Lower leg skin (tissue), 4 donors: ENCODE data around the gene MYL7. TPM values are rescaled to one million over a fixed set of nuclear protein-coding genes. Genes with fewer than 3 reads are reported as not detected.

Experiments used
- DNase-seq, 2 donors: peaks; one replicate each; pipeline ENCODE4 v3.0.0-alpha.2; 2019; ENCODE audit warnings: low spot score in 2 of 2
- H3K4me3 ChIP-seq: fragments of 200-600 bp; sonication (generic); 2 replicates; pipeline ENCODE4 v1.5.1; 2017; ENCODE audit warnings: mild to moderate bottlenecking, low read depth; ENCODE audit not compliant: poor library complexity, severe bottlenecking
- CTCF ChIP-seq, 3 donors: fragments of 450-650 bp; IDR thresholded peaks; one replicate each; pipeline ENCODE4 v1.5.1; 2016; ENCODE audit warnings: antibody characterized with exemption in 3 of 3, mild to moderate bottlenecking in 3 of 3, moderate library complexity in 2 of 3
- POLR2A ChIP-seq, 2 donors: fragments of 450-650 bp; IDR thresholded peaks; one replicate each; pipeline ENCODE4 v1.6.1; 2016 to 2017; ENCODE audit warnings: antibody characterized with exemption in 2 of 2, mild to moderate bottlenecking in 1 of 2, moderate library complexity in 1 of 2
- WGBS, 2 donors: methylation state at CpG; one replicate each; pipeline ENCODE4 v1.1.5; 2018; 5-methylcytosine and 5-hydroxymethylcytosine counted together
- intact Hi-C: fragments of 100-400 bp; cut with DNase I; formaldehyde crosslinking; loops from one replicate; pipeline ENCODE4 v1.15.0; 2023; ENCODE audit warnings: low total_unique reads
- total RNA-seq, 4 donors: library from RNA; depleted of rRNA; stranded (reverse); fragments of >200 nt; gene quantifications; one replicate each; pipeline ENCODE4 v1.1.0, GENCODE V29; 2016

The MYL7 gene
- total RNA-seq, 4 donors from 2014 or later: not detected

- WGBS, 2 donors: 83 to 92% methylated on average over 5 of the region's 5 CpGs
- TF ChIP-seq CTCF (IDR thresholded peaks at IDR 0.05): no peak
- no peak for TF ChIP-seq POLR2A (IDR thresholded peaks at IDR 0.05)
- H3K4me3 ChIP-seq: no peak overlapping the region
- peak in 1 of 2 donors; percentile 64 for DNase-seq
- intact Hi-C loops: no loop called here
Measured at GRCh38 chr7:44153948-44154335, 12.8 kb upstream of the MYL7 start.

GRCh38 chr7:44152971-44153947 is 12.1 kb upstream of the MYL7 start:
- DNase-seq: peak in 1 of 2 donors; percentile 70
- TF ChIP-seq POLR2A (IDR thresholded peaks at IDR 0.05) (no peak), CTCF (IDR thresholded peaks at IDR 0.05) (no peak)
- WGBS, 2 donors: 84 to 86% methylated on average over 21 of the region's 22 CpGs
- intact Hi-C loops: no loop called here
- H3K4me3 ChIP-seq: no peak overlapping the region

GRCh38 chr7:44151956-44152355 is 10.8 kb upstream of the MYL7 start:
- intact Hi-C loops: no loop called here
- 94 to 98% methylated on average over 9 of the region's 9 CpGs for WGBS, 2 donors
- TF ChIP-seq CTCF (IDR thresholded peaks at IDR 0.05) (no peak), POLR2A (IDR thresholded peaks at IDR 0.05) (no peak)
- H3K4me3 ChIP-seq: no peak overlapping the region
- peak in 1 of 2 donors; percentile 81 for DNase-seq

- WGBS, 2 donors: 87 to 90% methylated on average over 16 of the region's 16 CpGs
- DNase-seq: peak in 1 of 2 donors; percentile 59
- TF ChIP-seq CTCF (IDR thresholded peaks at IDR 0.05) (no peak), POLR2A (IDR thresholded peaks at IDR 0.05) (no peak)
- intact Hi-C loops: no loop called here
- no peak overlapping the region for H3K4me3 ChIP-seq
Measured at GRCh38 chr7:44150966-44151941, 10.1 kb upstream of the MYL7 start.

GRCh38 chr7:44150466-44150832 is 9.3 kb upstream of the MYL7 start:
- H3K4me3 ChIP-seq: no peak overlapping the region
- peak in 1 of 2 donors; percentile 58 for DNase-seq
- WGBS, 2 donors: 67 to 80% methylated on average over 5 of the region's 5 CpGs
- intact Hi-C loops: no loop called here
- TF ChIP-seq CTCF (IDR thresholded peaks at IDR 0.05) (no peak), POLR2A (IDR thresholded peaks at IDR 0.05) (no peak)
